K562 (cell line): ENCODE data around the gene ACY1. TPM values are rescaled to one million over a fixed set of nuclear protein-coding genes. Genes with fewer than 3 reads are reported as not detected.
A peak's percentile ranks its signal among the peaks of the same experiment; 100 is the strongest.

Experiments
- E2F6 ChIP-seq, 2 experiments: IDR thresholded peaks; 2 replicates each; pipeline ENCODE4 v1.6.1; 2011; ENCODE audit warnings: borderline replicate concordance in 1 of 2, control low read depth in 1 of 2, low read depth in 1 of 2, low read length in 1 of 2, mild to moderate bottlenecking in 1 of 2, mixed read lengths in 1 of 2, moderate library complexity in 1 of 2; ENCODE audit not compliant: insufficient read depth in 1 of 2, insufficient read length in 1 of 2, poor library complexity in 1 of 2, severe bottlenecking in 1 of 2; ENCODE audit errors: extremely low read depth in 1 of 2
- ELF4 ChIP-seq: fragments of 450-650 bp; formaldehyde crosslinking; IDR thresholded peaks from 2 replicates; pipeline ENCODE4 v1.4.0; 2022; ENCODE audit warnings: missing genetic modification characterization
- ETS2 ChIP-seq: IDR thresholded peaks from 2 replicates; pipeline ENCODE4 v1.6.1; 2016; ENCODE audit warnings: borderline replicate concordance, missing genetic modification characterization, mild to moderate bottlenecking, moderate library complexity, missing compliant biosample characterization; ENCODE audit not compliant: poor library complexity, severe bottlenecking
- GABPB1 ChIP-seq: sonication (generic); formaldehyde crosslinking; IDR thresholded peaks from 2 replicates; pipeline ENCODE4 v1.8.0; 2022; ENCODE audit warnings: mild to moderate bottlenecking, missing genetic modification reagents
- HCFC1 ChIP-seq: IDR thresholded peaks from 2 replicates; pipeline ENCODE4 v1.6.1; 2012; ENCODE audit warnings: low read depth, low read length, improper control_type of control experiment
- KLF1 ChIP-seq: fragments of 450-650 bp; IDR thresholded peaks from 2 replicates; pipeline ENCODE4 v1.6.1; 2016; ENCODE audit warnings: missing genetic modification characterization, missing compliant biosample characterization
- NKRF ChIP-seq: fragments of 450-650 bp; IDR thresholded peaks from 2 replicates; pipeline ENCODE4 v1.6.1; 2016; ENCODE audit warnings: borderline replicate concordance
- NR4A1 ChIP-seq, 2 experiments: fragments of 250-450 bp in 1 of 2; fragments of 450-650 bp in 1 of 2; sonication (Bioruptor Pico) in 1 of 2; IDR thresholded peaks; 2 replicates each; pipeline versions ENCODE4 v1.4.0 to v1.6.1; 2016 to 2020; ENCODE audit warnings: mild to moderate bottlenecking in 2 of 2, missing compliant biosample characterization in 1 of 2, missing genetic modification characterization in 1 of 2, moderate library complexity in 1 of 2
- RAD21 ChIP-seq, 2 experiments: fragments of 250-450 bp in 1 of 2; fragments of 450-650 bp in 1 of 2; sonication (Bioruptor Pico) in 1 of 2; formaldehyde crosslinking in 1 of 2; IDR thresholded peaks in 1 of 2; conservative IDR thresholded peaks in 1 of 2; 2 replicates each; pipeline versions ENCODE4 v1.4.0 to v1.8.0; 2020 to 2022; ENCODE audit warnings: mild to moderate bottlenecking in 2 of 2, moderate library complexity in 1 of 2
- RBBP5 ChIP-seq: fragments of 200-600 bp; sonication (generic); IDR thresholded peaks from 2 replicates; pipeline ENCODE4 v1.6.1; 2012; ENCODE audit warnings: borderline replicate concordance, mild to moderate bottlenecking, low read length, control low read depth, inconsistent platforms; ENCODE audit not compliant: insufficient read depth, poor library complexity, severe bottlenecking
- RBM22 ChIP-seq: fragments of 200-400 bp; formaldehyde crosslinking; IDR thresholded peaks from 2 replicates; pipeline ENCODE4 v1.6.1; 2018; ENCODE audit warnings: low read length, low read depth; ENCODE audit not compliant: poor library complexity, severe bottlenecking
- TAF1 ChIP-seq: IDR thresholded peaks from 2 replicates; pipeline ENCODE4 v1.6.1; 2011; ENCODE audit warnings: mild to moderate bottlenecking, low read length, moderate library complexity; ENCODE audit not compliant: insufficient read depth, control insufficient read depth, severe bottlenecking; ENCODE audit errors: extremely low read depth
- TARDBP ChIP-seq: fragments of 450-650 bp; IDR thresholded peaks from 2 replicates; pipeline ENCODE4 v1.6.1; 2016
- THAP12 ChIP-seq: fragments of 250-450 bp; sonication (Bioruptor Pico); IDR thresholded peaks from 2 replicates; pipeline ENCODE4 v1.9.0; 2021; ENCODE audit warnings: mild to moderate bottlenecking, inconsistent platforms
- ZBTB34 ChIP-seq: fragments of 250-450 bp; sonication (Bioruptor Pico); IDR thresholded peaks from 2 replicates; pipeline ENCODE4 v1.8.0; 2021; ENCODE audit warnings: mild to moderate bottlenecking, moderate library complexity
- ZC3H4 ChIP-seq: sonication (generic); formaldehyde crosslinking; IDR thresholded peaks from 2 replicates; pipeline ENCODE4 v1.9.0; 2021; ENCODE audit warnings: missing genetic modification reagents, borderline replicate concordance
- ZFP30 ChIP-seq: fragments of 250-450 bp; sonication (Bioruptor Pico); IDR thresholded peaks from 2 replicates; pipeline ENCODE4 v1.8.0; 2022; ENCODE audit warnings: moderate library complexity, mild to moderate bottlenecking, inconsistent platforms, borderline replicate concordance
- ZNF79 ChIP-seq: fragments of 250-450 bp; sonication (Bioruptor Pico); IDR thresholded peaks from 2 replicates; pipeline ENCODE4 v1.4.0; 2020; ENCODE audit warnings: low read depth, mild to moderate bottlenecking, moderate library complexity
- polyA plus RNA-seq, 8 experiments: library from polyadenylated mRNA; depleted of rRNA in 4 of 8; stranded (reverse) in 5 of 8; unstranded in 3 of 8; fragments of >200 nt; fragmentation: Nextera tagmentation in 2 of 8; fragmentation: Illumina TruSeq in 1 of 8; extraction: Ambion mirVana in 2 of 8; extraction: Trizol in 1 of 8; gene quantifications; 2 replicates each; pipeline versions ENCODE4 v1.2.1 to v1.2.3, GENCODE V29; 2011 to 2014; ENCODE audit warnings: inconsistent platforms in 1 of 8, missing spikeins in 1 of 8
- total RNA-seq, 7 experiments: library from RNA; depleted of rRNA in 6 of 7; stranded (reverse); fragments of >200 nt in 6 of 7; fragmentation: Illumina TruSeq in 2 of 7; extraction: Trizol in 2 of 7; gene quantifications; 2 replicates each; pipeline versions ENCODE4 v1.2.1 to v1.2.3, GENCODE V29; 2011 to 2021; ENCODE audit warnings: low replicate concordance in 1 of 7

The ACY1 gene
- total and polyA plus RNA-seq, 9 of the 15 experiments (the other 6 are each of a cell fraction or from before 2014, with no cell fraction given), result 70.7 to 195 (median 123) TPM

- TF ChIP-seq ETS2 (tag) (no peak), TARDBP (no peak), RBBP5 (peak; percentile 39), ELF4 (CRISPR knock-in tag) (peak; percentile 56; the same call in 1 of the 2 replicates), ZC3H4 (no peak), GABPB1 (CRISPR knock-in tag) (no peak), HCFC1 (peak; percentile 10; the same call in 1 of the 2 replicates), NR4A1 (CRISPR knock-in tag; IDR thresholded peaks at IDR 0.05) (no peak), NR4A1 (tag; IDR thresholded peaks at IDR 0.05) (no peak), NKRF (peak; percentile 68; the same call in 1 of the 2 replicates), TAF1 (peak; percentile 61), THAP12 (no peak; the same call in 1 of the 2 replicates), ZBTB34 (CRISPR knock-in tag) (no peak), RBM22 (no peak), E2F6 (IDR thresholded peaks at IDR 0.05; ENCODE audit: borderline replicate concordance in 1 of 2, extremely low read depth in 1 of 2, insufficient read depth in 1 of 2, insufficient read length in 1 of 2, low read depth in 1 of 2, low read length in 1 of 2, poor library complexity in 1 of 2, severe bottlenecking in 1 of 2) (peak in 1 of 2 experiments; percentile 45), ZFP30 (CRISPR knock-in tag) (no peak), KLF1 (tag) (no peak), ZNF79 (CRISPR knock-in tag) (no peak), RAD21 (CRISPR knock-in tag; conservative IDR thresholded peaks at IDR 0.05 in 1 of 2, IDR thresholded peaks at IDR 0.05 in 1 of 2) (no peak)
Measured at GRCh38 chr3:51974963-51975851, 8.1 kb upstream of the ACY1 start, which contains the start of gene ABHD14A (continued).
